ENCODE data around the gene SOX5. TPM values are rescaled to one million over a fixed set of nuclear protein-coding genes. Genes with fewer than 3 reads are reported as not detected.

Gene SOX5
- total RNA-seq, 4 donors from 2014 or later = 1.3 to 9.6 (median 3.3) TPM

- no peak for ATAC-seq
- TF ChIP-seq POLR2A (IDR thresholded peaks at IDR 0.05) = no peak
- TF ChIP-seq CTCF (IDR thresholded peaks at IDR 0.05 in 4 of 5, conservative IDR thresholded peaks at IDR 0.05 in 1 of 5) = no peak
- no peak overlapping the region for H3K27ac ChIP-seq
- intact Hi-C loops (cut with DNase I; ENCODE audit: low total_unique reads) = no loop called here
- in situ Hi-C loops (cut with MboI; ENCODE audit: low sequenced_read_pairs in 4 of 4) = no loop called here
- no peak for DNase-seq
- H3K4me3 ChIP-seq = no peak overlapping the region
- H3K36me3 ChIP-seq = no peaks in the 10 kb centered on the region
- no peaks in the 10 kb centered on the region for H3K27me3 ChIP-seq
- H3K9me3 ChIP-seq = no peaks in the 10 kb centered on the region
- H3K4me1 ChIP-seq = no peaks in the 10 kb centered on the region
These were observed 133.0 kb downstream of the SOX5 start for GRCh38 chr12:23816394-23816851.

GRCh38 chr12:23815810-23816209 lies 133.7 kb downstream of the SOX5 start:
- Histone ChIP-seq H3K4me1 (no peaks in the 10 kb centered on the region), H3K27ac (no peak overlapping the region), H3K36me3 (no peaks in the 10 kb centered on the region), H3K4me3 (no peak overlapping the region), H3K9me3 (no peaks in the 10 kb centered on the region), H3K27me3 (no peaks in the 10 kb centered on the region)
- TF ChIP-seq CTCF (IDR thresholded peaks at IDR 0.05 in 4 of 5, conservative IDR thresholded peaks at IDR 0.05 in 1 of 5) (no peak), POLR2A (IDR thresholded peaks at IDR 0.05) (no peak)
- intact Hi-C loops (cut with DNase I; ENCODE audit: low total_unique reads) (no loop called here), in situ Hi-C loops (cut with MboI; ENCODE audit: low sequenced_read_pairs in 4 of 4) (no loop called here)
- ATAC-seq = no peak
- no peak for DNase-seq

GRCh38 chr12:23813206-23813605 lies 136.3 kb downstream of the SOX5 start:
- no peak for ATAC-seq
- no peak for TF ChIP-seq CTCF (IDR thresholded peaks at IDR 0.05 in 4 of 5, conservative IDR thresholded peaks at IDR 0.05 in 1 of 5)
- no peak for TF ChIP-seq POLR2A (IDR thresholded peaks at IDR 0.05)
- in situ Hi-C loops (cut with MboI; ENCODE audit: low sequenced_read_pairs in 4 of 4) = no loop called here

GRCh38 chr12:23810329-23810902 lies 139.1 kb downstream of the SOX5 start:
- in situ Hi-C loops (cut with MboI; ENCODE audit: low sequenced_read_pairs in 4 of 4) = no loop called here
- Histone ChIP-seq H3K4me3 (no peak overlapping the region), H3K9me3 (no peaks in the 10 kb centered on the region)

More at GRCh38 chr12:23813206-23813605, 136.3 kb downstream of the SOX5 start:
- no peaks in the 10 kb centered on the region for H3K9me3 ChIP-seq
- no peak overlapping the region for H3K4me3 ChIP-seq
- H3K27ac ChIP-seq = no peak overlapping the region
- no peaks in the 10 kb centered on the region for H3K4me1 ChIP-seq
- no peaks in the 10 kb centered on the region for H3K27me3 ChIP-seq
- H3K36me3 ChIP-seq = no peaks in the 10 kb centered on the region
- intact Hi-C loops (cut with DNase I; ENCODE audit: low total_unique reads) = no loop called here
- DNase-seq = no peak

More at GRCh38 chr12:23810329-23810902, 139.1 kb downstream of the SOX5 start:
- no peak overlapping the region for H3K27ac ChIP-seq
- TF ChIP-seq CTCF (IDR thresholded peaks at IDR 0.05 in 4 of 5, conservative IDR thresholded peaks at IDR 0.05 in 1 of 5) = no peak
- TF ChIP-seq POLR2A (IDR thresholded peaks at IDR 0.05) = no peak
- no peak for ATAC-seq
- DNase-seq = no peak
- H3K27me3 ChIP-seq = no peaks in the 10 kb centered on the region
- intact Hi-C loops (cut with DNase I; ENCODE audit: low total_unique reads) = no loop called here
- no peaks in the 10 kb centered on the region for H3K4me1 ChIP-seq
- H3K36me3 ChIP-seq = no peaks in the 10 kb centered on the region

Measured in gastrocnemius medialis (tissue), 4 donors.